ENCODE results near the gene LTO1. TPM values are rescaled to one million over a fixed set of nuclear protein-coding genes. Genes with fewer than 3 reads are reported as not detected.
A peak's percentile ranks its signal among the peaks of the same experiment; 100 is the strongest.

The LTO1 gene
- polyA plus RNA-seq, 12 donors = 14.1 to 26.3 (median 18.0) TPM; not detected in 1

DNA sequence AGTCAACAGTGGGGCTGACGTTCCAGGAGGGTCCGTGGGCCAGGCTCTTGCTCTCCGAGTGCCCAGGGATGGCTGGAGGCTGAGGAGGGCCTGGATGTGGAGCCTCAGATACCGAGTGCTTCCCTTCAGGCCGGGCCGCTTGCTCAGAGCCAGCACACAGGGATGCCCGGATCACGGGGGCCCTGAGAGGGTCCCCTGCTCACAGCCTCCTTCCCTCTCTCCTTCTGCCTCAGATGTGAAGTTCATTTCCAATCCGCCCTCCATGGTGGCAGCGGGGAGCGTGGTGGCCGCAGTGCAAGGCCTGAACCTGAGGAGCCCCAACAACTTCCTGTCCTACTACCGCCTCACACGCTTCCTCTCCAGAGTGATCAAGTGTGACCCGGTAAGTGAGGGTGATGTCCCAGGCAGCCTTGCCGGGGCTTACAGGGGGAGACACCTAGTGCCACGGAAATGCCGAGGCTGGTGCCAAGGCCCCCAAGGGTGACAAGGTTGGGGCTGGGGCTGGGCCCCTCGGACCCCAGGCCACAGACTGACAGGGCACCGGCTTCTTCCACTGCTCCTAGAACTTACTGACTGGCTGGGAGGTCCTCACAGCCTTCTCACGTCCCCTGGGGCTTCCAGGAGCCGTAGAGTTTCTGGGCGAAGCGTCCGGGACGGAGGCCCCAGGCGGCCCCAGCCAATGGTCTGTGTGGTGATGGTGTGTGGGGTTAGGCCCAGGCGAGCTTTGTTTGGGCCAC is 27.2 kb downstream of the LTO1 start:
- no peak for DNase-seq

DNA sequence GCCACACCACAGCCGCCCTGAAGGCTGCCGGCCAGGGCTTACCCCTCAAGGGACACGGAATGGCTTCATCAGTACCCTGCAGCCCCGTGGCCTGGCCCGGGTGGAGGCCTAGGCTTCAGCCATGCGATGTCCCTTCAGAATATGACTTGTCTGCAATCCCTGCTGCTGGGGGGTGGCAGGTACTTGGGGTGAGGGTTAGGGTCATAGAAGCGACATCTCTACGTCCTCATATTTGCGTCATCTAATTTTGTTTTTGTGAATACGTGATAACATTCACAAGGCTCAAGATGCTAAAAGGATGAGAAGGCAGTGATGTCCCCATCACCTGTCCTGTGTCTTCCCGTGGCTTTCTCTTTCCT is 27.8 kb downstream of the LTO1 start:
- no peak for DNase-seq

DNA sequence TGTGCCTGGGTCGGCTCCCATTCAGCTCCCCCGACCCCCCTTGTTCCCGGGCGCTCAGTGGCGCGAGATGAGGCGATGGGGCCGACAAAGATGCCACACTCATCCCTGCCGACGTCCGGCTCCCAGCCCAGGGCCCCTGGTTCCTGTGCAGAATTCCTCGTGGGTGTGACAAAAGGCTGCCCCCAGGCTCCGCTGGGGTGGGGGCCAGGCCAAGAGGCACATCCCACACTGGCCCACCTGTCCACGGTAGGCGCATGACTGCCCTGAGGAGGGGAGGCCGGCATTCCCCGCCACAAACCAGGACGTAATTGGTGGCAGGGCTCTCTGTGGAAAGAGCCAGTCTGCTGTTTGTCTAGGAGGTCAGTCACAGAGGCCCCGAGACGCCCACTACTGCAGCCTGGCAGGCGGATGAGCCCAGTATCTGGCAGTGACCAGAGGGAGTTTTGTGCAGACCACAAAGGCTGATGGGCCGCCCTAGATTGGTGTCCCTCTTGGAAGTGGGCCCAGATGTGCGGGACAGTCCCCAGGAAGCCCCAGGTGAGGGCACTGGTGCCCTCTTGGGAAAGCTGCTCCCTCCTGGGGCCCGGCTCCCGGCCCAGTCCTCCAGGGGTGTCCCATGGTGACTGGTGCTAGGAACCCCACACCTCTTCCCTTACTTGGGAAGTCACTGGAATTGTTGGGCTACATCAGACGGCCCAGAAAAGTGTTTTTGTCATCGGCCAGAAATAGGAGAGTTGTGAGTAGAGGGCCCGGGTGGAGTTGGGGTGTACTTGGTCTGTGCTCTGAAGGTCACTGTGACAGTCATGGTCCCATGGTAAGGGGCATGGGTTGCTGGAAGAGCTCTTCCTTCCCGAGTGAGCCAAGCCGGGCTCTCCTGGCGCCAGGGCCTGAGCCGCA is 28.4 kb downstream of the LTO1 start:
- no peak for DNase-seq

DNA sequence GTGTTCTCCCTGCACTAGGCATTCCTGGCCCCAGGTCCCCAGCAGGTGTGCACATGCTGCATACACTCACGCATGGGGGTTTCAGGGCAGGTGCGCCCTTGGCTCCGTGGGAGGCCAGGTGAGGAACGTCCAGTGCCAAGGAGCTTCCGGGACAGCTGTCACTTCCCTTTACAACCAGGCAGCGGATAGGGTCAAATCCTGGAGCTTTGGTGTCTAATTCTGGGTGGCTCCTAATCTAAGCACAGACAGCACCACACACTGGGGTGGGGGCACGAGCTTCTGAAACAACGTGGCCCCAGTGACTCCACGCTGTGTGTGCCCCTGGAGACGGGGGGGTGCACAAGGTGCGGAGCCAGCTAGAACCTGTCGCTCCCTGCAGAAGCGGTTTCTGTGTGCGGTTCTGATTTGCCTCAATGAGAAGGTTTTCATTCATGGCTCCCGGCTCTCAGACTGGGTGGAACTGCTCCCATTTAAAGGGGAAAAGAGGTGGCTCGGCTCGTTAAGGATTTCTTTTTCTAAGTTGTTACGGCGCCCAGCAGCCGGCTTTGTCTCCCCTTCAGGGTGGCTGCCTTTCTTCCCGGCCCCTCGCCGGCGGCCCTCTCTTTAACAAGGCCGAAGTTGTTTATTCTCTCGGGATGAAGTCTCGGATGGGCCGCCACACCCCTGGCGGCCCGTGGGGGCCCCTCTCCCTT is 29.2 kb downstream of the LTO1 start:
- DNase-seq = no peak

DNA sequence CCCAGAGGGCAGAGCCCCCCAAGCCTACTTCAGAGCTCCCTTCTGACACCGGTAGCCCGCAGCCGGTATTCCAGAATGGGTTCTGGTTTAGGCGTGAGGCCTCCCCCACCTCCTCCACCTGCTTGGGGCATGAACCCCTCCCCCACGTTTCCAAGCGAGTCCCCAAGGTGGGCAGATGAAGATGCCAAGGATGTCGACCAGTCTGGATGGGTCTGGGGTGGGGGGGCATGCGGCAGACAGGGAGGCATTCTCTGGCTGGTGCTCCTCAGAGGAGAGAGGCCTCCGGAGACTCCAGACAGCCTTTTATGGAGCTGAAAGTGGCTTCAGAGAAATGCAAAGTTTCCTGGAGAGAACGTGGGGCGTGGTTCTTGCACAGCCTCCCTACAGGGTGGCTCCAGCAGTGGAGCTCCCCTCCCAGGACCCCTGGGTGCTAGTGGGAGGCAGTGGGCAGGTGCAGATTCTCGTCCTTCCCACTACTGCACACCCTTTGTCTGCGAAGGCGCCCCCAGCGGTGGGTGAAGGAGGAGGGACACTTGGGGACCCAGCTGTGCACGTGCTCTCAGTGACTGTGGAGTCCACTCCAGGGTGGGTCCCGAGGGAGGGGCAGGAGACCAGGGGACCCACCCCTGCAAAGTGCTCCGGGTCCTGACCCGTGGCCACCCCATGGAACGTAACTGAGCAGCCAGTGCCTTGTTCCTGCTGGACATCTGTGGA is 30.0 kb downstream of the LTO1 start:
- DNase-seq = no peak

DNA sequence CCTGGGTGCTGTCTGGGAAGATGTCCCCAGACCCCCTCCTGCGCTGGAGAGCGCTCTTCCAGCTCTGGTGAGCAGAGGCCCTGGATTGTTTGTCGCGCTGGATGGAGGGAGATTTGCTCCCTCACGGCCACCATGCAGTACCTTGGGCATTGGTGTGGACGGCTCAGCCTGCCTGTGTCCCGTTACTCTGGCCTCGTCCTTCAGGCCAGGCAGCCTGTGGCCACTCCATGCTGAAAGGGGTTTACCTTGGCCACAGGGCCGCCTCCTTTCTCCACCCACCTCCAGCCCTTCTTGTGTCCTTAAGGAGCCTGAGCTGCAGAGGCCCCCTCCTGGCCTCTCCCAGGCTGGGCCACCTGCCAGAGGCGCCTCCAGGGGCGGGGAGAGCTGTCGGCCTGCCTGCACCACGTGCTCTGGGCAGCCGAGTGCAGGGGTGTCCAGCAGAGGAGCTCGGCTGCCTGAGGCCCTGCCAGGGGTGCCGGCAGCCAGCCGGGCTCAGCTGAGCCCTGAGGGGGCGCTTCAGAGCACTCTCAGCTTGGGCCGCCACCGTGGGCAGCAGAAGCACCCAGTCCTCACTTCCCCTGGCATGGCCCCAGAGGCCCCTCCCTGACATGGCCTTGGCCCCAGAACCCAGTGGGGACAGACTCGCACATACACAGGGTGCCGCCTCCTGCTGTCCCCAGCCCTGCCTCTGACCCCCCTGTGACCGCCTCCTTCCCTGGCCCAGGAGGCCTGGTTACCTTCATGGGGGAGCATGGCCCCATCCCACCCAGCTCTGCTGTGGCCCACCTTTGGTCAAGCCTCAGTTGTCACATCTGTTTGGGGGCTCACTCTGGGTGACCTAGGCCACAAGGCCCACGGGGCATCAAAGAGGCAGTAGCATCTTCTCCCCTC is 30.8 kb downstream of the LTO1 start:
- DNase-seq = peak; percentile 73

DNA sequence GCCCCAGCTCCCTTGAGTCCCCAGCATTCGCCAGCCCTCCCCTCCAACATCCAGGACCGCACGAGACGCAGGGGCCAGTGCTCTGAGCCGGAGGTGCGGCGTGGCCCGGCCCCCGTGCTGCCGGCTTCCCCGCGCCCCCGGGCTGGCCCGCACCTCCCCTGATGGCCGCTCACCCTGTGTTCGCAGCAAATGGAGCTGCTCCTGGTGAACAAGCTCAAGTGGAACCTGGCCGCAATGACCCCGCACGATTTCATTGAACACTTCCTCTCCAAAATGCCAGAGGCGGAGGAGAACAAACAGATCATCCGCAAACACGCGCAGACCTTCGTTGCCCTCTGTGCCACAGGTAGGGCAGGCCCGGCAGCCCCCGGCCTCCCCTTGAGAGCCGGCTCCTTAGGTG is 31.5 kb downstream of the LTO1 start:
- no peak for DNase-seq

DNA sequence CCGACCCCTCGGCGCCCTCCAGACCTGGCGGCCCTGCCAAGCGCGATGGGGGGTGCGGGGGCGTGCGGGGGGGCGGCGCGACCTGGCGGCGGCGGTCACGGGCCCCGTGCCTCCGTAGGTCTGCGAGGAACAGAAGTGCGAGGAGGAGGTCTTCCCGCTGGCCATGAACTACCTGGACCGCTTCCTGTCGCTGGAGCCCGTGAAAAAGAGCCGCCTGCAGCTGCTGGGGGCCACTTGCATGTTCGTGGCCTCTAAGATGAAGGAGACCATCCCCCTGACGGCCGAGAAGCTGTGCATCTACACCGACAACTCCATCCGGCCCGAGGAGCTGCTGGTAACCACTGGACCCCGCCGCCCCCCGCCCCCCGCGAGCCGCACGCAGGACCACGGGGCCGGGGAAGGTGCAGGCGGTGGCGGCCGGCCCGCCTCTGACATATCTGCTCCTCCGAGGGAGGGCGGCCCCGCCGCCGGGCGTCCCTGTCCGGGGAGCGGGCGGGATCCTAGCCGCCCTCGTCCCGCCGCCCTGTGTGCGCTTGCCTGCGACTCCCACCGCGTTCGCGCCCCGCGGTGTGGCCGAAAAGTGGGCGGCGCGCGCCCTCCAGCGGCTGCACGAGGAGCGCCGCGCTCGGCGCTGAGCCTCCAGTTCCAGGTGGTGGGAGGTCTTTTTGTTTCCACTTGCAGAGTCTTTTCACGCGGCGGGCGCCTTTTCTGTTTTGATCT is 32.1 kb downstream of the LTO1 start:
- DNase-seq = peak; percentile 87

DNA sequence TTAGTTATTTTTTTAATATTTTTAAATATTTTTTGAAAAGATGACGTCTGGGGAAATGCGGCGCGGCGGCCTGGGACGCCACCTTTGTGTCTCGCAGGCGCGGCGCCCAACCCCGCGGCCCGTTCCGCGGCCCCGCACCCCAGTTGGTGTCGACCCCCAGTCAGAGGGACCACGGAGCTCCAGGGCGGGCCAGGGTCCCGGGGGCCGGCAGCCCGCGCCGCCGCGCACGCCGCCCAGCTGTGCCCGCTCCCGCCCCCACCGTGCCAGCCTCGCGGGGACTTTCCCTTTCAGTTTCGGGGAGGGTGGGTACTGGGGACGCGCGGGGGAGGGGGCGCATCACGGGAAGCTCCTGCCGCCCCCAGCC is 32.6 kb downstream of the LTO1 start:
- DNase-seq = no peak

DNA sequence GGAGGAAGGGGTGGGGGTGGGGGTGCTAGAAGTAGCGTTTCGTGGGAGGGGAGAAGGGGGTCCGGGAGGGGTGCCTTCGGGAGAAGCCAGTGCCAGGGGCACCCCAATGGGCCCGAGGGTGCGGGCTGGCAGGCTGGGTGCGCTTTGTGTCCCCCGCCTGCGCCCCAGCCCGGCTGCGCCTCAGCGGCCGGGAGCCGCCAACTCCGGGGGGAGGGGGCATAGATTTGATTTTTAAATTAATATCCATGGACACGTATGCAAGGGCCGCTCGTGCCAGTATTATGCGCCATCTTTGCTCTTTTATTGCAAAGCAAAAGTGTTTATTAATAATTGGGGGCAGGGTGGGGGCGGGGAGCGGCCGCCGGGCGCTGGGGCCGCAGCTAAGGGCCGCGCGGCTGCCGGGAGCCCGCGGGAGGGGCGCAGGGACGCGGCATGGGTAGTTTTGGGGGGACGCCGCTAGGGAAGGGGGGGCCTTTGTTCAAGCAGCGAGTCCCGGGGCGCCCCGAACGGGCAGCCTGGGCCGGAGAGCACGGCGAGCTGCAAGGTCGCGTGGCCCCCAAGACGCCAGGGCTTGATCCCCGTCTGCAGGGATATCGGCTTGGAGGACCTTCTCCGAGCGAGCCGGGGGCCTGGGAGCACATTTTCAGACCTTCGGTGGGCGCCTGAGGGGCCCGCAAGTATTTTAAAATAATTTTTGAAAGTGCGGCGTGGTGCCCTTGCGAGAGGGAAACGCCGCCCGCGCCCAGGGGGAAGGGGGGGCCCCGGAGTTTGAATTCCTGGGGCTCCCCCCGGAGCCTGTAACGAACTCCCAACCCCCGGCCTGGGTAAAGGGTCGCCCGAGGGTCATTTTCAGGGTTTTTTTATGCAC is 33.2 kb downstream of the LTO1 start:
- no peak for DNase-seq

DNA sequence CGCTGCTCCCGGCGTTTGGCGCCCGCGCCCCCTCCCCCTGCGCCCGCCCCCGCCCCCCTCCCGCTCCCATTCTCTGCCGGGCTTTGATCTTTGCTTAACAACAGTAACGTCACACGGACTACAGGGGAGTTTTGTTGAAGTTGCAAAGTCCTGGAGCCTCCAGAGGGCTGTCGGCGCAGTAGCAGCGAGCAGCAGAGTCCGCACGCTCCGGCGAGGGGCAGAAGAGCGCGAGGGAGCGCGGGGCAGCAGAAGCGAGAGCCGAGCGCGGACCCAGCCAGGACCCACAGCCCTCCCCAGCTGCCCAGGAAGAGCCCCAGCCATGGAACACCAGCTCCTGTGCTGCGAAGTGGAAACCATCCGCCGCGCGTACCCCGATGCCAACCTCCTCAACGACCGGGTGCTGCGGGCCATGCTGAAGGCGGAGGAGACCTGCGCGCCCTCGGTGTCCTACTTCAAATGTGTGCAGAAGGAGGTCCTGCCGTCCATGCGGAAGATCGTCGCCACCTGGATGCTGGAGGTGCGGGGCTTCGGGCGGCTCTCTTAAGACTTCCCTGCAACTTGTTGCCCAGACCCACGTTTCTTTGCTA is 34.1 kb downstream of the LTO1 start, which contains the start of gene CCND1:
TSS of gene CCND1 (plus strand) at position 162 of the 587 bp plus-strand sequence. CDS start at position 320, 158 bp downstream.
- DNase-seq = peak; percentile 69

DNA sequence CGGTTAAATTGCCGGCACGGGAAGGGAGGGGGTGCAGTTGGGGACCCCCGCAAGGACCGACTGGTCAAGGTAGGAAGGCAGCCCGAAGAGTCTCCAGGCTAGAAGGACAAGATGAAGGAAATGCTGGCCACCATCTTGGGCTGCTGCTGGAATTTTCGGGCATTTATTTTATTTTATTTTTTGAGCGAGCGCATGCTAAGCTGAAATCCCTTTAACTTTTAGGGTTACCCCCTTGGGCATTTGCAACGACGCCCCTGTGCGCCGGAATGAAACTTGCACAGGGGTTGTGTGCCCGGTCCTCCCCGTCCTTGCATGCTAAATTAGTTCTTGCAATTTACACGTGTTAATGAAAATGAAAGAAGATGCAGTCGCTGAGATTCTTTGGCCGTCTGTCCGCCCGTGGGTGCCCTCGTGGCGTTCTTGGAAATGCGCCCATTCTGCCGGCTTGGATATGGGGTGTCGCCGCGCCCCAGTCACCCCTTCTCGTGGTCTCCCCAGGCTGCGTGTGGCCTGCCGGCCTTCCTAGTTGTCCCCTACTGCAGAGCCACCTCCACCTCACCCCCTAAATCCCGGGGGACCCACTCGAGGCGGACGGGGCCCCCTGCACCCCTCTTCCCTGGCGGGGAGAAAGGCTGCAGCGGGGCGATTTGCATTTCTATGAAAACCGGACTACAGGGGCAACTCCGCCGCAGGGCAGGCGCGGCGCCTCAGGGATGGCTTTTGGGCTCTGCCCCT is 34.7 kb downstream of the LTO1 start:
- no peak for DNase-seq

DNA sequence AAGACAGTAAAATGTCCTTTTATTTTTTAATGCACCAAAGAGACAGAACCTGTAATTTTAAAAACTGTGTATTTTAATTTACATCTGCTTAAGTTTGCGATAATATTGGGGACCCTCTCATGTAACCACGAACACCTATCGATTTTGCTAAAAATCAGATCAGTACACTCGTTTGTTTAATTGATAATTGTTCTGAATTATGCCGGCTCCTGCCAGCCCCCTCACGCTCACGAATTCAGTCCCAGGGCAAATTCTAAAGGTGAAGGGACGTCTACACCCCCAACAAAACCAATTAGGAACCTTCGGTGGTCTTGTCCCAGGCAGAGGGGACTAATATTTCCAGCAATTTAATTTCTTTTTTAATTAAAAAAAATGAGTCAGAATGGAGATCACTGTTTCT is 35.3 kb downstream of the LTO1 start:
- DNase-seq = no peak

DNA sequence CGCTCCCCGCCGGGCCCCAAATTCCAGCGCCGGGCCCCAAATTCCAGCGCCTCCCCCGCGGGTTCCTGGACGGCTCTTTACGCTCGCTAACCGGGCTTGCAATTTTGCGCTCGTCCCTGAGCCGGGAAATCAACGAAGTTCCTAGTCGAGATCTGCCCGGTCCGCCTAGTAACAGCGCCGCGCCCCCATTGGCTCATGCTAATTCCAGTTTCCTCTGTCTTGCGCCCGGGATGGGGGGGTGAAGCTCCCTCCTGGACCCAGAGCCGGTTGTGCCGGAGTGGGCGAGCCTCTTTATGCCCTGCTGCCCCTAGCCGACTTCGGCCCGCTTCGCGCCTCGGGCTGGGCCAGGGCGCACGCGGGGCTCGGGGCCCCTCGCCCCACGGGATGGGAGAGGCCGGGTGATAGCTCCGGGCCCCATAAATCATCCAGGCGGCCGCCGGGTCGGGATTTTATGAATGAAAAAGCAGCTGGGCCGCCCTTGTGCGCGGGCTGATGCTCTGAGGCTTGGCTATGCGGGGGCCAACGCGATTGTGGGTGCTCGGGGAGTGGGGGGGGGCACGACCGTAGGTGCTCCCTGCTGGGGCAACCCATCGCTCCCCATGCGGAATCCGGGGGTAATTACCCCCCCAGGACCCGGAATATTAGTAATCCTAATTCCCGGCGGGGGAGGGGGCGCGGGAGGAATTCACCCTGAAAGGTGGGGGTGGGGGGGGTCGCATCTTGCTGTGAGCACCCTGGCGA is 36.0 kb downstream of the LTO1 start:
- peak; percentile 95 for DNase-seq

DNA sequence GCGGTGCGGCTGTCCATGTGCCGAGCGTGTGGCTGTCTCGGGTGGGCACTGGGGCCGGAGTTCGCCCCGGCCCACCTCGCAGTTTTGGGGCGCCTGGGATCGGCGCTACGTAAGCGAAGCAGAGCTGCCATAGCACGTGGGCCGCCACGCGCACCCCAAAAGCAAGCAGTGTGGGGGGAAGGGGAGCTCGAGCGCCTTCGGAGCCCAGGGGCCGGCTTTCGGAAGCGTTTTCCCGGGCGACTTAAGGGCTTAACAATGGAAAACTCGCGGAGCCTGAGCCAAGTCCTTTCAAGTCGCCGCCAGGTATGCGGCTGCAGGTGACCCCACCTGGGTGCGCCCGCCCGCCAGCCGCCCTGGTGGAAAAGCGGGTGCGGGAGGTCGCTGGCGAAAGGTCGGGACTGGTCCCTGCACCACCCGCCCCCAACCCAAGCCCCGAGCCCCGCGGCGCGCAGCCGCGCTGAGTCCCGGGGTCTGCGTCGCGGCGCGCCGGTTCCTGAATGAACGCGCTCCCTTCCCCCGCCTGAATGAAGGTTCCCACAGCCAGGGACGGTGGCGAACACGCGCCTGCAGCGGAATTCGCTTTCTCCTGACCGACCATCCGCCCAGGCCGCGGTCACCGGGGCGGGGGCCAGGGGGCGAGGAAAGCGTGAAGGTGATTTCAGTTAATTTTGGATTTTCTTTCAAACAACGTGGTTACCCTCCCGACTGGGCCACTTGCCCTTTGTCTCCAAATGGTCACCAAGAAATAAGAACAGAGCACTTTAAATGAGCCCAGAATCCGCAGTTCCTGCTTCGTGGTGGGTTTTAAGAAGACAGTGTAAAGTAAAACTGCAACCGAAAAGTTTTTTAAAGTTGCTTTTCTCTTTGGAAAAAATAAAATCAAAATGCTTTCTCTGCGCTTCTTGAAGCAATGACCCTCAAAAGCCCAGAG is 36.9 kb downstream of the LTO1 start:
- peak; percentile 66 for DNase-seq
